DMS 273 (cell line): ENCODE data around the gene ANKMY2.
A peak's percentile ranks its signal among the peaks of the same experiment; 100 is the strongest.

Experiments used
- DNase-seq: peaks from one replicate; lab custom pipeline; 2025; ENCODE audit not compliant: unreplicated experiment; lab: John Stamatoyannopoulos, UW

ANKMY2 gene

DNA sequence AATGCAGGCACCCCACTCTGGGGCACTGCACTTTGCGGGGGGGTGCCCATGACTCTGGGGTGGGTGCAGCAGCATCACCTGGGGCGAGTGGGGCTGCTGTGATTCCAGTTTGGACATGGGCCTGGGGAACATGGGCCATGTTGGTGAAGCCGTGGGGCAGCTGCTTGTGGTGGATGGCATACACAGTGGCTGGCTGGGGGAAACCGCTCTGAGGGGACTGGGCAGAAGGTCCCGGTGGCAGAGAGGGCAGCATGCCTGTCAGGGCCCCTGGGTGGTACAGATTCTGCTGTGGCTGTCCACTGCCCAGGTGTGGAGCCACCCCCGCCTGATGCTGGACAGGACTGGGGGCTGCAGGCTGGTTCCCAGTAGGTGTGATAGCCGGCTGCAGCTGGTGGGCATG is 61.7 kb downstream of the ANKMY2 start:
- no peak for DNase-seq

DNA sequence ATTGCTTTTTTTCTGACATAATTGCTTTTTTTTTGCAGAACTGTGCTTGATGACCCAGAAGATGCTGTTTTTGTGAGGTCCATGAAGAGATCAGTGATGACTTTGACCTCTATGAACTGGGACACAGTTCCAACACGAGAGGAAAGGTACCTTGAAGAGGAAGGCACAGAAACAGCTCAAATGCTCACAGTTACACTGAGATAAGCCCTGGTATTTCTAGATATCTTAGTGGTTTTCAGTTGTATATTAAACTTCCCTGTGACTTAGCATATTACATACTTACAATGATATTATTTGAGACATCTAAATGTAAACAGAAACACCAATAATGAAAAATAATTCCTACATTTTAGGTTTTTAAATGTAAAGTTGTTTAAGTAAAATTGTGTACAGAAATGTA is 64.3 kb downstream of the ANKMY2 start:
- no peak for DNase-seq

DNA sequence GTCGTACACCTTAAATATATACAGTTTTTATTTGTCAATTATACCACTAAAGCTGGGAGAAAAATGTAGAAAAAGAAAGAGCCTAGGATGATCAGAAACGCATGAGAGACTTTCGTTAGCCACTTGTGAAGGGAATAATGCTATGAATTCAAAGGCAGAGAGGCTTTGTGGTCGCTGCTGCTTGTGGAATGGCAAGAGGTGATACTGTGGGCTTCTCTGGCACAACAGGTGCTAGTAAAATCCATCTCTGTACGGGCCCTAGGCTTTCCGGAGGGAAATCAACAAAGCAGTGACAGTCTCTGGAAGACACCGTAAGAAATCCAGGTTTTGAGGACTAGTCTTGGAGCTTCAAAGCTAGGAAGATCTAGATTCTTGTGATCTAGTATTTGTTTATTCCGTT is 66.3 kb downstream of the ANKMY2 start:
- no peak for DNase-seq

DNA sequence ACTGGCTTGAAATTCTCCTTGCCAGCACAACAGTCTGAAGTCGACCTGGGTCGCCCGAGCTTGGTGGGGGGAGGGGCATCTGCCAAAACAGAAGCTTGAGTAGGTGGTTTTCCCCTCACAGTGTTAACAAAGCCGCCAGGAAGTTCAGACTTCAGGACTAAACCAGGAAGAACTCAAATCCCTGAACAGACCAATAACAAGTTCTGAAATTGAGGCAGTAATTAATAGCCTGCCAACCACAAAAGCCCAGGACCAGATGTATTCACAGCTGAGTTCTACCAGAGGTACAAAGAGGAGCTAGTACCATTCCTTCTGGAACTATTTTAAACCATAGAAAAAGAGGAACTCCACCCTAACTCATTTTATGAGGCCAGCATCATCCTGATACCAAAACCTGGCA is 73.6 kb downstream of the ANKMY2 start:
- DNase-seq: no peak

DNA sequence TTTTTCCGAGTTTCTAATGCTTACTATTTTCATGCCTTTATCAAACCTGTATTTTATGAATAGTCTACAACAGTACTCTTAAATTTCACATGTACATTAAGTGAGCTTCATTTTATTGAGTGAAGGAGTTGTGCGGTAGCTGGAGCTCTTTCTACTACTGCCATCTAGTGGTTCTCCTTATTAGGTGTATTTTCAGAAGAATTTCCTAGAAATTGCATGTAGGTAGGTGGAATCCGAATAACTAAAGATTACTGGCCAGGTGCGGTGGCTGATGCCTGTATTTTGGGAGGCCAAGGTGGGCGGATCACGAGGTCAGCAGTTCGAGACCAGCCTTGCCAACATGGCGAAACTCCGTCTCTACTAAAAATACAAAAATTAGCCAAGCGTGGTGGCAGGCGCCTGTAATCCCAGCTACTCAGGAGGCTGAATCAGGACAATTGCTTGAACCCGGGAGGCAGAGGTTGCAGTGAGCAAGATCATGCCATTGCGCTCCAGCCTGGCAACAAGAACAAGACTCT is 80.6 kb downstream of the ANKMY2 start:
- DNase-seq: peak; percentile 82

DNA sequence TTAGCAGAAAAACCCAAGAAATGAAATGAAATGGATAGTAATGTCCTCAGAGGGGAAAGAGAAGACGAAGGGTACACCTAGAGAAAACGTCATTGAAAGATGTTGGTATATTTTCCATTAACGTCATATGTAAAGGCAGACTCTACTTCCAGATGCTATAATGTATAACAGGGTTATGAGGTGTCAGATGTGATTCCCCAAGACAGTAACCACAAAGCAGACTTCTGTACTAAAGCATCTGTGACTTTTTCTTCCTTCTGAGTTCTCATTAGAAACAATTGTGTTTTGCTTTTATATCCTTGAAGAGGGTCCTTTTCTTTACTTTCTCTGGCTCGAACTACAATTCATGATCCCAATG is 81.6 kb downstream of the ANKMY2 start:
- no peak for DNase-seq

DNA sequence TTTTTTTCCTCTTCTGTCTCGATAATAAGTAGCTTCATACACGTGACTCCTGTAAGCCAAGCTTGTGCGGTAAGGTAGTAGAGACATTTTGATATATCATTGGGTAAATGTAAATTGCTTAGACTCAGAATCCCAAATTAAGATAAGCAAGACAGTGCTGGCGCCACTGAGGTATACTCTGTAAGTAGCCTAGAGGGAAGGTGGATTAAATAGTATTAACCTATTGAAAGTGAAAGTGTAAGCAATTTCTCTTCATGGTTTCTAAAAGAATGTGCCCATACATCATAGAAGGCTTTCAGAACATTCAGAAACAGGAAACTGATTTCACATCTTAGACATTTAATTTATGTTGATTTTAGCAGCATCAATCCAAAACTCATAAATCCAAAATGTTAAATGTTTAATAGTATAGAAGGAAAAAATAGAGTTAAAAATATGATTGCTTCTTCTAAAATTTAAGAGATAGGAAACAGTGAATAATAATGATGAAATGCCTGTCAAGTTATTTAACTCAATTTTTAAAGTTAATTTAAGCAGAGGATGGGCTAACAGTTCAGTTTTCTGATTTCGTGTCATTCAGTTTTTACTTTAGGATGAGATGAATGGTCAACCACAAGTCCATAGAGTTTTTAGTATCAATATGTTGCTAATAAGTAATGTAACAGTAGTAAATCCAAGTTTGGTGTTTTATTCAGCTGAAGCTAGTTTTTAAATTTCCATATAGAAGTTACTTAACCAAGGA is 82.1 kb downstream of the ANKMY2 start:
- DNase-seq: no peak

DNA sequence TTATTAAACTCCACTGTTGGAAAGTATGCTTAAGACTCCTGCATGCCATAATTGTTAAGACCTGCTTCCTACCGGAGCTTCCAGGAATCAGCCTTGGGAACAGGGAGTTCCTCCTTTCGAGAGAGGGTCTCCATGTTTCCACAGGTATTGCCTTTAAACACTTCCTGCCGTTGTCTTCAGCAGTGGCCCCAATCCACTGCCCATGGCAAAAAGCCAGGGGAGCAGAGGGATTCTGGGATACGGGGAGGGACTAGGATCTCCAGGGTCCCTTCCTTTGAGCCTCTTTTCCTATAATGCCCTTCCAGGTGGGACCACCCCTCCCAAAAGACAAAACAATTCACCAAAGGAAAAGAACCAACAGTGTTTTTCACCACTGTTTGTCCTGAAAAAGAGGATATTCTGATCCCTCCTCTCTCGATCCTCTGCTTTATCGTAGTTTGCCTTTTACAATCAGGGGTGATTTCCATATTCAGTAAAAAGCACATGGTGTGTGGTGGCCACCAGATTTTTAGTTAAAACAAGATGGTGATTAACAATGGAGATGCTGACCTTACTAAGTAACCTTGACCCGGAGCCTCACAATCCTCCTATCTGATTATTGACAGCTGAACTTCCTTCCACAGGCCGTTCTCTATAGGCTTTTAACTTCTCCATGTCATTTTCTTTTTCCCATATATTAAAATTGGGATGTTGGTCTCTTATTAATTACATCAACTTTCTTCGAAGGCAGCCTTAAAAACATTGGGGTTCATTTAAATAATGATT is 82.9 kb downstream of the ANKMY2 start:
- no peak for DNase-seq

DNA sequence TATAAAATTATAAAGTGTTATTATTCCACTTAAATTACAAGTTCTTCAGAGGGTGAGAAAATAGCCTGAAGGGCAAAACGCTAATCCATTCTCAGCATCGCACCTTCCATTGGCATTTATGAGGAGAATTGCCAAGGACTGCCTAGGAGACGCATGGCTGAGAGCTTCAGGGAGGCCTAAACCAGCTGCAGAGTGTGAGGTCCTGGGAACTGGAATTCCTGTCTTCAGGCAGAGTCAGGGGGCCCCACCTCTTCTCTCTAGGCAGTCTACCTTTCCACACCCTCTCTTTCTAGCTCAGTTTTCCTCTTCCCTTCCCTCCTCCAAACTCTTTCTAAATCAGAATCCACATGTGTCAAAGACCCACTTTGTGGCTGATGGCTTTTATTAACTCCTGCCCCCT is 83.6 kb downstream of the ANKMY2 start:
- DNase-seq: no peak

DNA sequence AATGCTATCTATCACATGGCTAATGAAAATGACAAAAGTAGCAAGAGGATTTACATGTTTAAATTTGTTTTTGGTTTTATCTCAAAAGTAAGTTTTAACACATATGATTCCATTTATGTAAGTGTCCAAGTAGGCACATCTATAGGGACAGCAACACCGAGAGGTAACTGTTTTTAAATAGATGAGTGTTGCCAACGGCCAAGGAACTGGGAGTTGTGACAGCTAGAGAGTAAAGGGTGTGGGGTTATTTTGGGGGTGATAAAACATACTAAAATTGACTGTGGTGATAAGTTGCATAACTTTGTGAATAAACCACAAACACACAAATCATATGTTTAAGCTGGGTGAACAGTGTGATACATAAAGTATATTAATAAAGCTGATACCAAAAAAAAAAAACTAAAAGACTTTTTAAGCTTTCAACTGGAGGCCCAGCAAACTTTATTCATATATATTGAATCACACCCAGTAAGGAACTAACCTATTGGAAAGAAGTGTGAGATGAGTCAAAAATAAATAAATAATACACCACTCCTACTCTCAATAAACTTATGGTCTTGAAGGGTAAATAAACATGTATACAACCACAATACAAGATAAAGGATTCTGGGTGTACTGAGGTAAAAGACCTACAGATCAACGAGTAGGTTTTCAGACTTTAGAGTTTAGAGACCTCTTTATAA is 85.9 kb downstream of the ANKMY2 start:
- DNase-seq: no peak

DNA sequence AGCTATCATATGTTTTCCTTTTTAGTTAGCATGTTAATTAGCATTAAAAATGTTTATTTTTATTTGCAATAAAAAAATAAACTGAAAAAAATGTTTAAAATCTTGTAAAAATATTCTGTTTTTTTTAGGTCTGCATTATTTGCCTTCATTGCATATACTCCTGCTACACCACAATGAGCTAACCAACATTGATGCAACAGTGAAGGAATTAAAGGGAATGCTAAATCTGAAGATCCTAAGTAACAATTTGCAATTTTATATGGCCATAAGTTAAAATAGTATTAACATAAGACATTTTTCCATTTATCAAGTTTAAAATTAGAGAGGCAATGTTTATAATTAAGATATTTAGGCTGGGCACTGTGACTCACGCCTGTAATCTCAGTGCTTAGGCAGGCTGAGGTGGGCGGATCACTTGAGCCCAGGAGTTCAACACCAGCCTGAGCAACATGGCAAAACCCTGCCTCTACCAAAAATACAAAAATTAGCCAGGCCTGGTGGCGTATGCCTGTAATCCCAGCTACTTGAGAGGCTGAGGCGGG is 86.7 kb downstream of the ANKMY2 start:
- no peak for DNase-seq

DNA sequence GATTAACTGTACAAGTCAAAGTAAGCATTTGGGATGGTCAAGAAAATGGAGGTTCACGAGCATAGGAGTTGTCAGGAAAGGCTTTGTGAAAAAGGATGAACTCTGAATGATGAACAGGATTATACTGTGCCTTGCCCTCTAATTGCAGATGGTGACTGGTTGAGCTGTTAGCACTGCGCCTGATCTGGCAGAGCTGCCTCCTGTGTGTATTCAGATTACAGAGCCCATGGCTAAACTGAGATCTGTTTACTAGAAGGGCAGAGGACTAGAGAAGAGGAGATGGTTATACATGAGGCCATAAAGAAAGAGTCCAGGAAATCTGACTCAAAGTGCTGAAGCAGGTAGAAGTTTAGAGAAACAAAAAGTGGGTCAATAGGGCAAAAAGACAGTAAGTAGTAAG is 89.2 kb downstream of the ANKMY2 start:
- DNase-seq: no peak

DNA sequence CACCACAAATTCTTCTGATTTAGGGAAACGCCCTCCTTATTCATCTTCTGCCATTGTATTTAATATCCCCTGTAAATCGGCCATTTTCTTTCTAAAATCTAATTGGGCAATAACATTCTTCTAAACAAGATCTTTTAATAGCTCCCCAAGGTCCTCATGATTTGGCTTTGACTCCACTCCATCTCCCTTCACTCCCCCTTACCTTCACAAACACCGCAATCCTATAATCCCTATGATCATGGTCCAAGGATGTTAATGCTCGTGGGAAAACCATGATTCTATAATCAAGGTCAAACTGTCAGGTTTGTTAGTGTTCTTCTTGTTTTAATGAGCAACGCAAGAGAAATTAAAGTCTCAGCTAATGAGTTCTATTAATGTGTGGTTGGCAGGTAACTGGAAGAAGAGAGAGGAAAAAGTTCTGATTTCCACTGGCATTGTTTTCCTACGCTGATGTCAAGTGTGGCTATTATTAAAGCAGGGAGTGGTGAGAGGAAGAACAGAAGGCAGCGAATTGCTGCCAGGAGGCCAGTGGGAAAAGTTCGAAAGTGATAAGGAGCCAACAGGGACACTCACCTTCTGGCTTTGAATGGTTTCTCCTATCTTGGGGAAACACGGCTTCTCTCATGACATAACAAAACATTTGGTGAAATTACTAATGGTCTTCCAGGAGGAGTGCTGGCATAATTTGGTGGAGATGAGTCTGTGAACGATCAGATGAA is 90.9 kb downstream of the ANKMY2 start:
- DNase-seq: peak; percentile 41

DNA sequence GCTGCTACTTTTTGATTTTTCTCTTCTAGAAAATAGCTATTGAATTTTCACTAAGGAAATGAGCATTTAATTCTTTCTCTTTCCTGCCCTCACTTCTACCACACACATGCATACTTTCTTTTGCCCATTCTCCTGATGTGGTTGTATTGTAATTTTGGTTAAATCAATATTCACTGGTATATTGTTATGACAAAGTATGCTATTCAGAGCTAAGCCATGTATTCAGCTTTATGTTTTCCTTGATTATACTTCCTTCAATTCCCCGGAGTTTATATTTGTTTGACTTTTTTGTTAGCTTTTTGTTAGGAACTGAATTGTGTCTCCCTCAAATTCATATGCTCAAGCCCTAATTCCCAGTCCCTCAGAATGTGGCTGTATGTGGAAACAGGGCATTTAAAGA is 94.9 kb downstream of the ANKMY2 start:
- DNase-seq: no peak
